ENCODE results near the gene TBXA2R. TPM values are rescaled to one million over a fixed set of nuclear protein-coding genes. Genes with fewer than 3 reads are reported as not detected.
"Not testable (repeated sequence)": the region's sequence is repeated elsewhere in the genome, so short reads cannot be mapped to it uniquely, and the experiment has no call there.

The TBXA2R gene
- total RNA-seq, 3 donors from 2014 or later: 0.32 to 0.44 (median 0.33) TPM

DNA sequence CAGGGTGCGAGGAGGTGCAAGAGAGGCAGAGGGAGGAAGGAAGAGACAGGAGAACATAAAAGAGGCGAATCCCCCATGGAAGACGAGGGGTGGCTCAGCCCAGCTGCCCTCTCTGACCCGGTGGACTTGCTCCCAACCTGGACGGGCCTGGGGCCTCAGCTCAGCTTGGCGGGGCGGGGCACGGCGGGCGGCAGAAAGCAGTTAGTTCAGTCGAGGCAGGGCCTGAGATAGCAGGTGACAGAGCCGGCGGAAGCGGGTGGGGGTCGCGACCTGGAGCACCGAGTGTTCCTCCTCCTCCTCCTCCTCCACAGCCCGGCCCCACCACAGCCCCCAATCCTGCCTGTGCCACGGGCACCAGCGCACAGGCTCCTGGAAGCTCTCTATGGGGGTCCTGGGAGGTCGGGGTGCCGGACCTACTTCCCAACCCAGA, 26.9 kb upstream of the TBXA2R start:
- no peak overlapping the region for H3K27ac ChIP-seq
- H3K36me3 ChIP-seq: no peaks in the 10 kb centered on the region
- intact Hi-C loops (cut with DNase I; ENCODE audit: low total_unique reads): no loop called here
- TF ChIP-seq POLR2A (IDR thresholded peaks at IDR 0.05): no peak
- TF ChIP-seq, protein P1, sequence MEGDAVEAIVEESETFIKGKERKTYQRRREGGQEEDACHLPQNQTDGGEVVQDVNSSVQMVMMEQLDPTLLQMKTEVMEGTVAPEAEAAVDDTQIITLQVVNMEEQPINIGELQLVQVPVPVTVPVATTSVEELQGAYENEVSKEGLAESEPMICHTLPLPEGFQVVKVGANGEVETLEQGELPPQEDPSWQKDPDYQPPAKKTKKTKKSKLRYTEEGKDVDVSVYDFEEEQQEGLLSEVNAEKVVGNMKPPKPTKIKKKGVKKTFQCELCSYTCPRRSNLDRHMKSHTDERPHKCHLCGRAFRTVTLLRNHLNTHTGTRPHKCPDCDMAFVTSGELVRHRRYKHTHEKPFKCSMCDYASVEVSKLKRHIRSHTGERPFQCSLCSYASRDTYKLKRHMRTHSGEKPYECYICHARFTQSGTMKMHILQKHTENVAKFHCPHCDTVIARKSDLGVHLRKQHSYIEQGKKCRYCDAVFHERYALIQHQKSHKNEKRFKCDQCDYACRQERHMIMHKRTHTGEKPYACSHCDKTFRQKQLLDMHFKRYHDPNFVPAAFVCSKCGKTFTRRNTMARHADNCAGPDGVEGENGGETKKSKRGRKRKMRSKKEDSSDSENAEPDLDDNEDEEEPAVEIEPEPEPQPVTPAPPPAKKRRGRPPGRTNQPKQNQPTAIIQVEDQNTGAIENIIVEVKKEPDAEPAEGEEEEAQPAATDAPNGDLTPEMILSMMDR (IDR thresholded peaks at IDR 0.05): no peak
- no peak for TF ChIP-seq POLR2AphosphoS5 (IDR thresholded peaks at IDR 0.05)
- H3K4me3 ChIP-seq: no peak overlapping the region
- no peaks in the 10 kb centered on the region for H3K27me3 ChIP-seq
- H3K9me3 ChIP-seq: no peaks in the 10 kb centered on the region
- H3K4me1 ChIP-seq: no peaks in the 10 kb centered on the region
- DNase-seq (ENCODE audit: low spot score in 2 of 2): no peak

DNA sequence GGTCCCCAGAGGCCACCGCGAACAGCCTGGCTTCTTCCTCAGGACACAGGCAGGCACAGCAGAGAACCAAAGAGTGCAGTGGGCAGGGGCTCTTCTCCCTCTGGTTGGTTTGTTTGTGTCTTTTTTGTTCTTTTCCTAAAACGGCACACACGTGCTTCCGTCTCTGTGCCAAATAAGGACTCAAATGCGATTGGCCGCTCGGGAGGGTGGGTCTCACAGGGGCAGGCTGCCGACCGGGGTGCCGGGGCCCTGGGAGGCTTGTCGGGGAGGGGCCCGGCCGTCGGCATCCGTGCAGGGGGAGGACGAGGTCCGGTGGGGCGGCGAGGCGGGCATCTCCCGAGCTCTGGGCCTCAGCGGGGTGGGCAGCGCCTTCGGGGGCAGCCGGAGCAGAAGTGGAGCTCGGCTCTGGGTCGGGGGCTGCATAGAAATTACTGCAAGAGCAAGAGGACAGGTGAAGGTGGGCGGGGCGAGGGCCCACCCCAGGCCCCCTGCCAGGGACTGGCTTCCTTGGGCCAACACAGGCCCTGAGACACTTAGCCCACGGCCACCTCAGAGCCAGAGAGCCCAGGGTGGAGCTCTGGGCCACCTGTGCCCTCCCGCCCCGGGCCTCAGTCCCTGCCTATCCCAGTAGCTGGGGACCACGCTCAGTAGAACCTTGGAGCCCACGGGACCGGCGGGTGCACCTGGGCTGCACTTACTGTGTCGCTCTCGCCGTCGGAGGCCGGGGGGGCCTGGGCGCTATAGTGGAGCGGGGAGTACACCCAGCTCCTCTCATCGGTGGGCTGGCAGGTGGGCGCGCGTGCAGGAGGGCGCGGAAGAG, 26.3 kb upstream of the TBXA2R start:
- H3K4me1 ChIP-seq: no peaks in the 10 kb centered on the region
- no peak overlapping the region for H3K27ac ChIP-seq
- TF ChIP-seq POLR2AphosphoS5 (IDR thresholded peaks at IDR 0.05) (no peak), POLR2A (IDR thresholded peaks at IDR 0.05) (no peak)
- TF ChIP-seq, protein P1 (IDR thresholded peaks at IDR 0.05): no peak
- no peaks in the 10 kb centered on the region for H3K9me3 ChIP-seq
- H3K4me3 ChIP-seq: no peak overlapping the region
- no peaks in the 10 kb centered on the region for H3K27me3 ChIP-seq
- H3K36me3 ChIP-seq: no peaks in the 10 kb centered on the region
- intact Hi-C loops (cut with DNase I; ENCODE audit: low total_unique reads): no loop called here
- DNase-seq (ENCODE audit: low spot score in 2 of 2): no peak

DNA sequence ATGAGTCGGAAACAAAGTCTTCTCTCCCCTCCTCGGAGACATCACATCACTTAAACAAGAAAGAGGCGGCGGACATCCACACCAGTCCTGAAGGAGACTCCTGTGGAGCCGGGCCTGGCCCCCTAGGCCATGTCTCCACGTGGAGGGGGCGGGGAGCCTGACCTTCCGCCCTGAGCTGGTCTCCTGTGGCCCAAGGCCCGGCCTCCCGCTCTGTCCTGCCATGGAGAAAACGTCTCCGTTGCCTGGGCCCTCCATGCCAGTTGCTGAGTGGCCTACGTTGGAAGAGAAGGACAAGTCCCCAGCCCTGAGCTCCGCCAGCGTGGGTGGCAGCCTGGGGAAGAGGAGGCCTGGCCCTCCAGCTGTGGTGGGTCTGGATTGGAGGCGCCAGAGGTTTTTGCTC, 25.4 kb upstream of the TBXA2R start:
- no peak for DNase-seq (ENCODE audit: low spot score in 2 of 2)
- Histone ChIP-seq H3K9me3 (no peaks in the 10 kb centered on the region), H3K36me3 (no peaks in the 10 kb centered on the region), H3K27ac (no peak overlapping the region), H3K4me1 (no peaks in the 10 kb centered on the region), H3K4me3 (no peak overlapping the region), H3K27me3 (no peaks in the 10 kb centered on the region)
- no peak for TF ChIP-seq POLR2AphosphoS5 (IDR thresholded peaks at IDR 0.05)
- TF ChIP-seq, protein P1 (IDR thresholded peaks at IDR 0.05): no peak
- no peak for TF ChIP-seq POLR2A (IDR thresholded peaks at IDR 0.05)
- intact Hi-C loops (cut with DNase I; ENCODE audit: low total_unique reads): no loop called here

DNA sequence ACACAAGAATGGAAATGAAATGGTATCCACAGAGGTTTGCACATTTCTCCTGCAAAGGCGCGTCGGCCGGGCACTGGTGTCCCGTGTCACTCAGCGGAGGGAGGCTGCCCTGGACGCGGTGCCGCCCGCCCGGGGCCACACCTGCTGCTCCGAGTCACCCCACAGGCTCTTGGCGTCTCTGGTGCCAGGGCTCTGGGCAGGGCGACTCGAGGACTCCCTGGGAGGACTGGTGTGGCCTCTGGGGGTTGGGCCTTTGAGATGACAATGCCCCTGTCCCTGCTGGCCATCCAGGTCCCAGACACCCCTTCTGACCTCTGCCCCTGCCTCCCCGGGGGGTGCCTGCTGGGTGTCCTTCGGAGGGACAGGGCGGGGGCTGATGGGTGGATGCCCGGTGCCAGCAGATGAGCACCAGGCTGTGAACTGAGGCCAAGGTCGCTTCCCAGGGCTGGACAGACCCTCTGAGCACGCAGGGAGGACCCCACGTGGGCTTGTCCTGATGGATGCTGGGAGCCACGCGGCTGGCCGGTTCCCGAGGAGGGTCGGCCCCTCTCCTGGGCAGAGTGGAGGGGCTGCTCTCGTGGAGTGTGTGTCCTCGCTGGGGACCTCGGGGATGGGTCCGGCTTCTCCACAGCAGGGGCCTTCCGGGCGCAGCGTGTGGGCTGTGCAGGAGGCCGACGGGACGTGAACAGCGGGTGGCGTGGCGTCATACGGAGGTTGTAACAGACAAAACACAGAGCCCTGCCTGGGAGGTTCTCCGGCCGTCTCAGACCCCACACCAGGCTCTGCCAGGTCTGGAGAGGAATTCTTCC, 24.6 kb upstream of the TBXA2R start:
- no peak overlapping the region for H3K4me3 ChIP-seq
- H3K4me1 ChIP-seq: no peaks in the 10 kb centered on the region
- H3K27ac ChIP-seq: no peak overlapping the region
- no peaks in the 10 kb centered on the region for H3K9me3 ChIP-seq
- TF ChIP-seq POLR2AphosphoS5 (IDR thresholded peaks at IDR 0.05) (no peak), POLR2A (IDR thresholded peaks at IDR 0.05) (no peak)
- TF ChIP-seq, protein P1 (IDR thresholded peaks at IDR 0.05): no peak
- H3K36me3 ChIP-seq: no peaks in the 10 kb centered on the region
- no peaks in the 10 kb centered on the region for H3K27me3 ChIP-seq
- intact Hi-C loops (cut with DNase I; ENCODE audit: low total_unique reads): no loop called here
- no peak for DNase-seq (ENCODE audit: low spot score in 2 of 2)

DNA sequence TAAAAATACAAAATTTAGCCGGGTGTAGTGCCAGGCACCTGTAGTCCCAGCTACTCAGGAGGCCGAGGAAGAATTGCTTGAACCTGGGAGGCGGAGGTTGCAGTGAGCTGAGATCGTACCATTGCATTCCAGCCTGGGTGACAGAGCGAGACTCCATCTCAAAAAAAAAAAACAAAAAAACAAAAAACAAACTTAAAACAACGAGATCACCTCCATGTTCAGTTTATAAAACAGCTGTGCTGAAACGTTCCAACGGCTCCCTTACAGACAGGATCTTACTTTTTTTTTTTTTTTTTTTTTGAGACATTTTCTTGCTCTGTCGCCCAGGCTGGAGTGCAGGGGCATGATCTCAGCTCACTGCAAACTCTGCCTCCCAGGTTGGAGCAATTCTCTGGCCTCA, 22.1 kb upstream of the TBXA2R start:
- DNase-seq (ENCODE audit: low spot score in 2 of 2); H3K27ac ChIP-seq; H3K4me3 ChIP-seq: not testable (repeated sequence)

More for the DNA sequence above, 22.1 kb upstream of the TBXA2R start:
- H3K36me3 ChIP-seq; H3K27me3 ChIP-seq; intact Hi-C loops (cut with DNase I; ENCODE audit: low total_unique reads); H3K9me3 ChIP-seq: not testable (repeated sequence)
- peaks cover 0 to 11% of the 10 kb centered on the region in 2 donors for H3K4me1 ChIP-seq

Measured in breast epithelium (tissue), 4 donors.